GM20431 (cell line): ENCODE results near the gene WNT8A.

ENCODE experiments used
- in situ Hi-C: fragments of 300-500 bp; cut with MseI, MboI; formaldehyde crosslinking; loops from one replicate; pipeline ENCODE4 v1.15.0; 2020; ENCODE audit warnings: low sequenced_read_pairs; ENCODE audit not compliant: unreplicated experiment

WNT8A gene

GRCh38 chr5:138078006-138078643 lies 5.7 kb upstream of the WNT8A start:
- in situ Hi-C loops: loop anchor here (10.0 kb wide), 1 partner anchor 57 kb away; the partner anchor contains the start of gene NME5

DNA sequence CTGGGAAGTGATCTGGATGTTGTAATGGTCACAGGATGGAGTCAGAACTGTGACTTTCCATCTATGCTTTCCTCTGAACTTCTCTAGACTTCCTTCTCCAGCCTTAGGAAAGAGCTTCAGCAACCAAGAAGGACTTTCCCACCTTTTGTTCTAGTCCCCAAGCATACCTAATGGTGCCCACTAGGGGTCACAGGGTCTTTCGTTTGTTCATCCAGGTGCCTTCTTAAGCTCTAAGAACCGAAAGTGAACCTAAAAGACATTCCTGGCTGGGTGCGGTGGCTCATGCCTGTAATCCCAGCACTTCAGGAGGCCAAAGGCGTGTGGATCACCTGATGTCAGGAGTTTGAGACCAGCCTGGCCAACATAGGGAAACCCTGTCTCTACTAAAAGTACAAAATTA lies 1.8 kb upstream of the WNT8A start:
- in situ Hi-C loops: no loop called here

GRCh38 chr5:138091685-138092084 lies 7.9 kb downstream of the WNT8A start:
- in situ Hi-C loops: no loop called here

GRCh38 chr5:138092301-138092700 lies 8.5 kb downstream of the WNT8A start:
- in situ Hi-C loops: no loop called here

GRCh38 chr5:138093036-138093435 lies 9.2 kb downstream of the WNT8A start:
- in situ Hi-C loops: no loop called here

GRCh38 chr5:138095100-138095907 lies 11.5 kb downstream of the WNT8A start:
- in situ Hi-C loops: no loop called here

- in situ Hi-C loops: no loop called here
These were observed 12.5 kb downstream of the WNT8A start for GRCh38 chr5:138096363-138096762.

DNA sequence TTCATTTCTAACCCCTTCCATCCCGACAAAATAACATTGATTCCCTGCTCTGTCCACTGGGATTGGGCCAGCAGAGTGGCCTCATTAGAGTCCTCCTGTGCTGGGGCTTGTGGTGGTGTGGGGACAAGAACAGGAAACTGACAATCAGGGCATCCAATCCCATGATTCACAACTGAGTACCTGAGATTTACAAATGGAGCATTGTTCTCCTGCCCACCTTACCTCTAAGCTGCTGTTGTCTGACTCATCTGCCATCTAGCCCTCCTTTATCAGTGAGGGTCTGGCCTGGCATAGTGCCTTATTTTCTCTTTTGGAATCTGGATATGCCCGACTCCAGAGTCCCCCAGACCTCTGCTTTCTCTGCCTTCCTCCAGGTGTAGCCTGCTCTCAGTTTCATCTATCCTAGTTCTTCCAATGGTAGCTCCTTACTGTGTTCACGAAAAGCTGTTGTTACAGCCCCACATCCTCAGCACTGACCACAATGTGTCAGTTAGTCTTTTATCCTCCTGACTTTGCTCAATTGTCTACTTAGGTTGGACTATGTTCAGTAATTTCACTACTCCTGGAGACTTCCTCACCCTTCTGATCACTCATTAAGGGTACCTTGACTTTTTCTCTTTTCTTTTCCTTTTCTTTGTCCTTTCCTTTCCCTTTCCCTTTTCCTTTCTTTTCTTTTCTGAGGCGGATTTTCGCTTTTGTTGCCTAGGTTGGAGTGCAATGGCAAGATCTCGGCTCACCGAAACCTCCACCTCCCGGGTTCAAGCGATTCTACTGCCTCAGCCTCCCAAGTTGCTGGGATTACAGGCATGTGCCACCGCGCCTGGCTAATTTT lies 13.4 kb downstream of the WNT8A start:
- in situ Hi-C loops: no loop called here

DNA sequence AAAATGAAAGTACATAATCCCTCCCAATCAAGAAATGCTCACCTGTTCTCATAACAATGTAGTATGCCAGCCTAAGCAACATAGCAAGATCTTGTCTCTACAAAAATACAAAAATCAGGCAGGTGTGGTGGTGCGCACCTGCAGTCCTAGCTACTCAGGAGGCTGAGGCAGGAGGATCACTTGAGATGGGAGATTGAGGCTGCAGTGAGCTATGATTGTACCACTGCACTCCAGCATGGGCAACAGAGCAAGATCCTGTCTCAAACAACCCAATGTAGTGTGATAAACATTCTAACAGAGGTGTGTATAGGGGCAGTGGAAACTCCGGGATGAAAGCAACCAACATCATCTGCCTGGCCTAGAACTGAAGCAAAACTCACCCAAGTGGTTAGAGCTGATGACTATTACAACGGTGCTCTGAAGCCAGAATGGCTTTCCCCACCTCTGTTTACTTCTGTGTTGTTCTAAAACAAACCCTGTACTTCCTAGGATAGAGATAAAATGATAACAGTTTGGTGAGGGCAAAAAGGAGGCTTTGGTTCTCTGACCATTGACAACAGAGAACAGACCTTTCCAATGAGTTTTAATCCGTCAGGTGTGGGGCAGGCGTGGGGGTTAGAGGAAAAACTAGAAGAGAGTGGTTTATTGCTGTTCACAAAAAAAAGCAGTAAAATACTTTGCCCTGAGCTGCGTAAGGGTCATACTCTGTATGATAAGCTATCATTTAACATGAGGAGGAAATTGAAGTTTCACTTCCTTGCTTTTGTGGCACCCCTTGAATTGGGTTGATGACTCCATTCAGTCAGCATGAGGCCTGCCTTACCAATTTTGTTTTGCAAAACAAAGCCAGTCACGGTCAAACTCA lies 18.9 kb downstream of the WNT8A start:
- in situ Hi-C loops: no loop called here

GRCh38 chr5:138103319-138103637 lies 19.4 kb downstream of the WNT8A start:
- in situ Hi-C loops: no loop called here

DNA sequence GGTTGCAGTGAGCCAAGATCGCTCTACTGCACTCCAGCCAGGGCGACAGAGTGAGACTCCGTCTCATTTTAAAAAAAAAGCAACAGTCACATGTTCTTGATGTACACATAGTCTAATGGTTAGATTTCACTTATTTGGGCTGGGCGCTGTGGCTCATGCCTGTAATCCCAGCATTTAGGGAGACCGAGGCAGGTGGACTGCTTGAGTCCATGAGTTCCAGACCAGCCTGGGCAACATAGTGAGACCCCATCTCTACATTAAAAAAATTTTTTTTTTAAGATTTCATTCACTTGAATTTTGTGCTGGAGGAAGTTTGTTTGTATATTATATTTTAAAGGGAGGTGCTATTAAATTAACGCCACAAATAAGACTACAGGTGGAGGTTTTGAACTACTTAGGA lies 21.9 kb downstream of the WNT8A start:
- in situ Hi-C loops: no loop called here

- in situ Hi-C loops: no loop called here
These were observed 23.4 kb downstream of the WNT8A start for GRCh38 chr5:138107213-138107612.

GRCh38 chr5:138109463-138110265 lies 25.8 kb downstream of the WNT8A start:
- in situ Hi-C loops: no loop called here

DNA sequence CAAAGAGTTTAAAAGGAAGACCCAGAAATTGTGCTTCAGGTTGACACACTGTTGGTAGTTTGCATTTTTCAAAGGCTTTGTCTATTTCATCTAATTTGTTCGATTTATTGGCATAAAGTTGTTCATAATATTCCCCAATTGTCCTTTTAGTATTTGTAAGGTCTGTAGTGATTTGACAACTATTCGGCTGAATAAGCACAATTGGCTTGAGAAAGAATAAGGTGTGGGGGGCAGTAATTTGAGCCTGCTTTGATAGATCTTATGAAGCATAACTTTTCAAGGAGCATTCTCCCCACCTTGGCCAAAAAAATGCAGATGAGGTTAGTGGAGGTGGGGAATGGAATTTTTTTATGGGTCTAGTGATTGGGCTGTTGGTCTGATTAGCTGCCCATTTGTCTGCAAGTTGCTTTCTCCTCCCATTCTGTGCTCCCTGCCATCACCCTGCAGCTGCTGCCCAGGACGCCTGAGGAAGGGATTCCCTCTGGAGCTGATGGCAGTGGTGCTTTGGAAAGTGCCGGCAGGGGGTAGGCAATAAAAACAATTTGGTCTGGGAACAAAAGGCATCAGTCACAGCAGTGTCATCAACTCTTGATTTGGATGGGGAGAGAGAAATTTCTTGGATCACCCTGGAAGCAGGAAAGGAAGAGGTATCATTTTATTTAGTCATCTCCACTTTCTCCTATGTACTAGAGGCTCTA lies 26.6 kb downstream of the WNT8A start:
- in situ Hi-C loops: no loop called here

DNA sequence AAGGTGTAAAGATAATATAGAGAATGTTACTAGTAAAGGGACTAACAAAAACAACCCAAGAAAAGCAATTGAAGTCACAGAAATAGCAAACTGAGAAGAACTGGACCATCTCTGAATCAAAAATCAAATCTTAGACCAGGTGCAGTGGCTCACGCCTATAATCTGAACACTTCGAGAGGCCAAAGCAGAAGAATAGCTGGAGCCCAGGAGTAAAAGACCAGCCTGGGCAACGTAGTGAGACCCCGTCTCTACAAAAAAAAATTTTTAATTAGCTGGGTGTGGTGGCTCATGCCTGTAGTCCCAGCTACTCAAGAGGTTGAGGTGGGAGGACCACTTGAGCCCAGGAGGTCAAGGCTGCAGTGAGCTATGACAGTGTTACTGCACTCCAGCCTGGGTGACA lies 27.3 kb downstream of the WNT8A start:
- in situ Hi-C loops: no loop called here

DNA sequence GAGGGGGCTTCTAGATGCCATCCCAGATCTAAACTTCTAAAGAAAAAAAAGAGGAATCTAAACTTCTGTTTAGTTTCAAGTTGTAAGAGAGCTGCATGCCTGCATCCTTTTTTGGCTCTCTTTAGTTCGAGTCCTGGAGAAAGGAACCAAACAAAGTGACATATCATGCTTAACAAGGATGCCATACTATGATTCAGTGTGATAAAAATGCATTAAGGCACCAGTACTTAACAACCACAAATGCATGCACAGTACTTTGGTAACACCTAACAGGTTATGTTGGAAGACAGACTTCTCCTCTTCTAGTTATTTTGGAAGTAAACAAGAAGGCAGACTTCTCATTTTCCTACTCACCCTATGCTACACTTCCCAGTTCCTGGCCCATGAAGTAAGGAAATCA lies 28.1 kb downstream of the WNT8A start:
- in situ Hi-C loops: no loop called here

DNA sequence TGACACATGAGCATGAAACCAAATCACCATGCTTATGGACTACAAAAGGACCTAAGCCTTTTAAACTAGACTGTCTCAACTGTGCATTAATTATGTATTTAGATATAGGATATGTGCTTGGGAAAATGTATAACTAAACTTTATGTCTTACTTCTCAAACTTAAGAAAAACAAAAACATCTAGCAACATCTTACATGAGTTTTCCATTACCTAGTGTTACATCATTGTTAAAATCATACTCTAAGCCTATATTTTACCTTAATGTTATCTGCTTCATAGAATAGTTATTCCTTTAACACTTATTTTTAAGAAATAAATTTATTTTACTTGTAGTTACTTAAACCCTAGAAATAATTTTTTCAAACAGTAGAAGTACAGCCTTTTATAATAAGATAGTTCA lies 31.4 kb downstream of the WNT8A start:
- in situ Hi-C loops: no loop called here

- in situ Hi-C loops: no loop called here
These were observed 44.5 kb downstream of the WNT8A start for GRCh38 chr5:138128334-138128733.

GRCh38 chr5:138129347-138129746 lies 45.5 kb downstream of the WNT8A start:
- in situ Hi-C loops: no loop called here
